NCI-H1105 treated with DMSO at 0.1 percent for 48 hours (cell line): ENCODE data around the gene LENG1.
A peak's percentile ranks its signal among the peaks of the same experiment; 100 is the strongest.
"Not testable (repeated sequence)": the region's sequence is repeated elsewhere in the genome, so short reads cannot be mapped to it uniquely, and the experiment has no call there.

Experiments used
- DNase-seq: peaks from one replicate; lab custom pipeline; 2025; lab: John Stamatoyannopoulos, UW

LENG1 gene

GRCh38 chr19:54159352-54160181 lies at the start of gene LENG1:
LENG1 (minus strand) TSS chr19:54159721; CDS start chr19:54159695, 26 bp downstream.
- DNase-seq = peak; percentile 100

DNA sequence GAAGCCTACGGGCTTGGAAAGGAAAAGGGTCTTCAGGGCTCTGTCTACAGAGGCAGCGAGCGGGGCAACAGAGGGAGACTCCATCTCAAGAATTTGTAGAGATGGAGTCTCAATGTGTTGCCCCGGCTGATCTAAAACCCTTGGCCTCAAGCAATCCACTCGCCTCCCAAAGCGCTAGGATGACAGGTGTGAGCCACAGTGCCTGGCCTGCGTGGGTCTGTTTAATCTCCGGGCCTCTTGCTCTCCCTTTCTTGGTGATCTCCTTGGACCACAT lies 49.2 kb upstream of the LENG1 start:
- no peak for DNase-seq

DNA sequence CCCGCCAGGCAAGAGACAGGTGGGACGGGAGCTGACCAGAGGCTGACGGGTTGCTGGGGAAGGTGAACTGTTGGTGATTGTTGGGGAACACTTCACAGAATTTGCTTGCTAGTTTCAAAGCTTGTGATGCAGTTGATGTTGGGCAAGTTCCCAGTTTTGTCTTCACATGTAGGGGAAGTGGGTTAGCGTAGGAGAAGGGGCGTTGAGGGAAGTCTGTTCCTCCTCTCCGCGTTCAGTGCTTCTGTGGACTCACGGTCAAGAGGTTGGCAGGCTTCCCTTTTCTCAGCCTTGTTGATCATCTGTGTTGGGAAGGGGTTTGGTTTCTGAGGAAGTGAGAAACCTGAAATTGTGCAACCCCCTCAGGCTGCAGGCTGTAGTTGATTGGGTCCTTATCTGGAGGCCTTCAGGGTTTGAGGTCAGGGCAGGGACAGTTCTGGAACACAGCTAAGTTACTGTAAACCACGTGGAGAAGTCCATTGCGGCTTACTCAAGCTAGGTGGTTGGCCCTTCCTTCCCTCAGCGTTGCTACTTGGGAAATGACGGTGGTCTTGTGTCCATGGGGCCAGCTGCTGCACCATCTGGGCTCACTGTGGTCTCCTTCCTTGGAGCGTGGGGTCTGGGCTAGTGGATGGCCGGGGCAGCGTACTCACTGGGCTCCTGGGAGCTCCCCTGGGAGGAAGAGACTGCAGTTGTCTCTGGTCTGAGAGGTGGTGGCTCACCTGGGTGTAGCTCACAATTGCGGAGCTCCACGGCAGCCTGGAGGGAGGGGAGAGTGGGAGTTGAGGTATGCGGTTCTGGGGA lies 48.7 kb upstream of the LENG1 start:
- DNase-seq = no peak

GRCh38 chr19:54207676-54207982 lies 48.1 kb upstream of the LENG1 start:
- DNase-seq = no peak

GRCh38 chr19:54207193-54207592 lies 47.7 kb upstream of the LENG1 start:
- DNase-seq = not testable (repeated sequence)

GRCh38 chr19:54206831-54207177 lies 47.3 kb upstream of the LENG1 start:
- no peak for DNase-seq

- DNase-seq = no peak
Measured at GRCh38 chr19:54206030-54206830, 46.7 kb upstream of the LENG1 start.

DNA sequence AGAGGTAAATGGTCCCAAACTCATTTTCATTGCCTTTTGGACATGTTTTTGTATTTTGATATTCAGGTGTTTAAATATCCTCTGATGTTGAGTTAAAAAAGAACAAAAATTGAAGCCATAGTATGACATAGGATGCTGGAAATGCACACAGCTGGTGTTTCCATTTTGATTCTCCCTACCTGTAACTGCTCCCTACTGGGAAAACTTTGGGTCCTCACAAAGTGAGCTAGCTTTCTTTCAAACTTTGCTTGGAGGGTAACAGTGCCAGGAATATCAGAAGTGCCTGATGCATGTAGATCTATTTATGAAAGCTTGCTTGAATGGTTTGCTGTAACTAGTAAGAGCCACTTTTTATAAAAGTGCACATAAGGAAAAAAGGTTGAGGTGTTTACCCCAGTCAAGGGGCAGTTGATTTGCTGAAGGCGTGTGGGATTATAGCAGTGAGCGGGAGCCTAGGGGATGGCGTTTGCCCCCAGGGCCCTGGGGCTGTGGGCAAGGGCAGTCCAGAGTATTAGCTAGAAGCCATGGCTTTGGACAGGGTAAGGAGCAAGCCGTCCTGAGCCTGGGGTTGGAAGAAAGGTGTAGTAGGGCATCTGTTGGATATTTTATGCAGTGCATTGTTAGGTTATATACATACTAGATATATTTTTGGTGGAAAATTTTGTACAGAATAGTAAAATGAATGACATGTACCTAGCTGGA lies 45.4 kb upstream of the LENG1 start:
- no peak for DNase-seq

DNA sequence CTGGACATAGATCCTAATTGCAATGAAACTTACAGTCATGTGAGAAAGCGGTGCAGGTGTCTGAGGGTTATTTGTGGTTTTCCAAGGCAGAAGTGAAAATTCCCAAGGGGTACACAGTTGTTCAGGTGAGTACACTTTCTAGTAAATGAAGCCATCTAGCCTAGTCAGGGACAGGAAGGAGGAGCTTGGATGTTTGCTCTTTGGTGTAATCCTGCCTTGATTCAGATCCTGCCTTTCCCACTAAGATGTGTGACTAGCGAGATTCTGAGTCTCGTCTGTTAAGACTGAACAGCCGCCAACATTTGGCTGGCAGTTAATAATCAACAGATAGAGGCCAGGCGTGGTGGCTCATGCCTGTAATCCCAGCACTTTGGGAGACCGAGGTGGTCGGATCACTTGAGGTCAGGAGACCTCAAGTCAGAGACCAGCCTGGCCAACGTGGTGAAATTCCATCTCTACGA lies 43.7 kb upstream of the LENG1 start:
- DNase-seq = no peak

DNA sequence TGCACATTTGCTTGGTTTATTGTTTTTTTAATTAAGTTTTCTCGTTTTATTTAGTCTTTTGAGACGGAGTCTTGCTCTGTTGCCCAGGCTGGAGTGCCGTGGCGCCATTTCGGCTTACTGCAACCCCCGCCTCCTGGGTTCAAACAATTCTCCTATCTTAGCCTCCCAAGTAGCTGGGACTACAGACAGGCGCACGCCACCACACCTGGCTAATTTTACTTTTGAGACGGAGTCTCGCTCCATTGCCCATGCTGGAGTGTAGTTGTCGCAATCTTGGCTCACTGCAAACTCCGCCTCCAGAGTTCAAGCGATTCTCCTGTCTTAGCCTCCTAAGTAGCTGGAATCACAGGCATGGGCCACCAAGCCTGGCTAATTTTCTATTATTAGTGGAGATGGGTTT lies 42.5 kb upstream of the LENG1 start:
- DNase-seq = no peak

DNA sequence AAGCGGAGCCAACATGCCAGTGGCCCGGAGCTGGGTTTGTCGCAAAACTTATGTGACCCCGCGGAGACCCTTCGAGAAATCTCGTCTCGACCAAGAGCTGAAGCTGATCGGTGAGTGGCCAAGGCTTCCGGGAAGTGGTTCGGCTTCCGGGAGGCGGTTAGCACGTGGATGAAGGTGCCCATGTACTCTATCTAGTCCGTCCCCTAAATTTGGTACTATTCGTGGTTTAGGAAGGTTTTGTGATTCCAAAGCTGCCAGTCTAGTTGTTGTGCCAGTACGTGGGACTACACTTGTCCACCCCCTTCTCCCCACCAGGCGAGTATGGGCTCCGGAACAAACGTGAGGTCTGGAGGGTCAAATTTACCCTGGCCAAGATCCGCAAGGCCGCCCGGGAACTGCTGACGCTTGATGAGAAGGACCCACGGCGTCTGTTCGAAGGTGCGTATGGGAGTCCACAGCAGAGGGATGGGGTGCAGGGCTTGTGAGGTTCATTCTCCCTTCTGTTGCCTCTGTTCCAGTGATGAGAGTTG lies 41.7 kb upstream of the LENG1 start:
- DNase-seq = no peak

GRCh38 chr19:54199401-54199800 lies 39.9 kb upstream of the LENG1 start:
- DNase-seq = no peak

- DNase-seq = no peak
Measured at GRCh38 chr19:54197121-54197520, 37.6 kb upstream of the LENG1 start.

- DNase-seq = no peak
Measured at GRCh38 chr19:54196536-54196935, 37.0 kb upstream of the LENG1 start.

DNA sequence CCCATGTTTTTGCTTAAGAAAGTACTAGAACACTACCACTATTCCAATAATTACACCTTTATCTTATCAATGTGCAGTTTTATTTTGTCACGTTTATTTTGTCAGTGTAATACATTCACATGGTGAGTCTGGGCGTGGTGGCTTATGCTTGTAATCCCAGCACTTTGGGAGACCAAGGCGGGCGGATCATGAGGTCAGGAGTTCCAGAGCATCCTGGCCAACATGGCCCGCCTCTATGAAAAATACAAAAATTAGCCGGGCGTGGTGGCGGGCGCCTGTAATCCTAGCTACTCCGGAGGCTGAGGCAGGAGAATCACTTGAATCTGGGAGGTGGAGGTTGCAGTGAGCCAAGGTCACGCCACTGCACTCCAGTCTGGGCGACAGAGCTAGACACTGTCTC lies 34.9 kb upstream of the LENG1 start:
- DNase-seq = not testable (repeated sequence)

DNA sequence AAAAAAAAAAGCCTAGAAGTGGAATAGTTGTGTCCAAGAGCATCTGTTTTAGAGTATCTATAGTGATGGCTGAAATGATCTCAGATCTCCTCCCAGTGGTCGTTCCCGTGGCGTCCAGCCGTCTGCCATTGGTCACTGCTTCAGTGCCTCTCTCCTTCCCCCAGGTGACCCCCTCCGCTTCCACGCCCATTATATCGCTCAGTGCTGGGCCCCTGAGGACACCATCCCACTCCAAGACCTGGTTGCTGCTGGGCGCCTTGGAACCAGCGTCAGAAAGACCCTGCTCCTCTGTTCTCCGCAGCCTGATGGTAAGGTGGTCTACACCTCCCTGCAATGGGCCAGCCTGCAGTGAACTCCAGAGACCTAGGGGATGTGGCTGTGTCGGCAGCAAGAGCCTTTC lies 33.5 kb upstream of the LENG1 start:
- DNase-seq = no peak

GRCh38 chr19:54191811-54192453 lies 32.4 kb upstream of the LENG1 start:
- DNase-seq = no peak

DNA sequence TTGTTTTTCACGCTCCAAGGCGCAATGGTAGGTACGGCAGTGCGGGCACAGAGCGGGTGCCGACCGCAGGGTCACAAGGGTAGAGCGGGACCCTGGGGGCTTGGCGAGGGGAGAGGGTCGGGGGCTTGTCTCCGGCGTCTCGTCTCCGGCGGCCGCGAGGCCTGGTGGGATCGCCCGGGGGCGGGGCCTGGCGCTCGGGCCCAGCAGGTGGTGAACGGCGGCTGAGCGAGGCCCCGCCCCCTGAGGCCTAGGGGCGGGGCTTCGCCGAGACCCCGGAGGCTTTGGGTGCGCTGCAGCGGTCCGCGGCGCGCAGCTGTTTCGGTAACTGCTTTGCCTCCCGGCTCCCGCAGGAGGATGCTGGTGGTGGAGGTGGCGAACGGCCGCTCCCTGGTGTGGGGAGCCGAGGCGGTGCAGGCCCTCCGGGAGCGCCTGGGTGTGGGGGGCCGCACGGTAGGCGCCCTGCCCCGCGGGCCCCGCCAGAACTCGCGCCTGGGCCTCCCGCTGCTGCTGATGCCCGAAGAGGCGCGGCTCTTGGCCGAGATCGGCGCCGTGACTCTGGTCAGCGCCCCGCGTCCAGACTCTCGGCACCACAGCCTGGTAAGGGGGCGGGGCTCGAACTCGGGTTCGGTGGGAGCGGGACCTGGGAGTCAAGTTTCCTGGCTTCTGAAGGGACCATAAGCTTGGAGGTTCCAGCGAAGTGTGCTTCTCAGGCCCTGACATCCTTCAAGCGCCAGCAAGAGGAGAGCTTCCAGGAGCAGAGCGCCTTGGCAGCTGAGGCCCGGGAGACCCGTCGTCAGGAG lies 31.7 kb upstream of the LENG1 start, which contains the start of gene TSEN34:
TSS of gene TSEN34 (plus strand) at position 298 of the 800 bp plus-strand sequence. CDS start at position 355, 57 bp downstream.
- peak; percentile 89 for DNase-seq

DNA sequence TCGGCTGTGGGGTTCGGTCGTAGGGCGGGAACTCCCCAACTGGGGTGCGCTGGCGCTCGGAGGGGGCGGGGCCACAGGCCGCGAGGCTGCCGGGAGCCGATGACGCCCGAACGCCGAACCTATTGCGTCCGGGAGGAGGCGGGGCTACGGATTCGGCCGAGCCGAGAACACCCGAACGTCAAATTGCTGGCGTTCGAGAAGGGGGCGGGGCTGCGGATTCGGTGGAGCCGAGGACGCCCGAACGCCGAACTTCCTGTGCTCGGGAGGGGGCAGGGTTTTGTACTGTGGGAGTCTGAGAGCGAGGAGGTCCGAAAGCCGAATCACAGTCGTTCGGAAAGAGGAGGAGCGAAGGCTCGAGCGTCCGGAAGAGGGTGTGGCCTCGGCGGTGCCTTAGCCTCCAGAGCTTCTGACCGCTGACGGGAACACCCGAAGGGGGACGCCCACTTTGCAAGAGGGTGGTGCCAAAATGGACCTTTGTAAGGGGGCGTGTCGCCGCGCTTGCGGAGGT lies 31.0 kb upstream of the LENG1 start:
- DNase-seq = peak; percentile 99
